HCT116 (cell line): ENCODE data around the gene DNMT3A. TPM values are rescaled to one million over a fixed set of nuclear protein-coding genes. Genes with fewer than 3 reads are reported as not detected.
A peak's percentile ranks its signal among the peaks of the same experiment; 100 is the strongest.

Experiments
- ATAC-seq: fragments of 200-7000 bp; cut with Tn5 transposase; 2 replicates; pipeline ENCODE4 v1.9.1; 2020; ENCODE audit warnings: mild to moderate bottlenecking, moderate library complexity
- BruUV-seq: library from RNA; stranded (reverse); fragments of 400-500 nt; replicated peaks from 2 replicates; lab custom pipeline; 2021; lab: Mats Ljungman, UMichigan
- CTCF ChIA-PET: fragments of 300-600 bp; sonication (Branson Sonifier 250); formaldehyde crosslinking; loops from one replicate; lab custom pipeline; 2021; ENCODE audit warnings: antibody characterized with exemption; lab: Charles Lee
- POLR2A ChIA-PET: fragments of 300-600, 350-600 bp; sonication (Branson Sonifier 250); formaldehyde crosslinking; loops from one replicate; lab custom pipeline; 2021; ENCODE audit warnings: antibody characterized with exemption; lab: Charles Lee
- RAD21 ChIA-PET, 2 experiments: fragments of 300-600 bp; sonication (Branson Sonifier 250); formaldehyde crosslinking; loops; one replicate each; lab custom pipeline; 2023; ENCODE audit warnings: low total read pairs in 2 of 2; ENCODE audit not compliant: uncharacterized antibody in 2 of 2, unreplicated experiment in 2 of 2, low non-redundant PET in 1 of 2; lab: Charles Lee
- DNase-seq: peaks from one replicate; pipeline ENCODE4 v3.0.0-alpha.2; 2010; ENCODE audit warnings: low read depth, low spot score
- H2AFZ ChIP-seq: fragments of 200-600 bp; shearing (Covaris generic), sonication (generic); 2 replicates; pipeline ENCODE4 v1.6.1; 2017; ENCODE audit warnings: low read depth, mixed run types, mixed read lengths, antibody characterized with exemption, low read length; ENCODE audit not compliant: poor library complexity, severe bottlenecking
- H3K27ac ChIP-seq: 2 replicates; pipeline ENCODE4 v1.5.1; 2012; ENCODE audit warnings: low read depth, low read length
- H3K27me3 ChIP-seq: fragments of 200-600 bp; sonication (generic); 2 replicates; pipeline ENCODE4 v1.6.1; 2016; ENCODE audit warnings: mixed run types, low read length, mixed read lengths; ENCODE audit not compliant: insufficient read depth
- H3K36me3 ChIP-seq, 2 experiments: fragments of 200-500 bp in 1 of 2; fragments of 200-600 bp in 1 of 2; sonication (Bioruptor generic) in 1 of 2; sonication (generic) in 1 of 2; 2 replicates each; pipeline versions ENCODE4 v1.5.1 to v1.6.1; 2014 to 2016; ENCODE audit warnings: low read length in 2 of 2, inconsistent platforms in 1 of 2, mixed read lengths in 1 of 2, mixed run types in 1 of 2; ENCODE audit not compliant: insufficient read depth in 2 of 2, control insufficient read depth in 1 of 2
- H3K4me1 ChIP-seq, 2 experiments: fragments of 200-600 bp in 1 of 2; sonication (generic) in 1 of 2; 2 replicates each; pipeline versions ENCODE4 v1.5.1 to v1.6.1; 2012 to 2017; ENCODE audit warnings: low read length in 2 of 2, inconsistent platforms in 1 of 2, mild to moderate bottlenecking in 1 of 2, mixed read lengths in 1 of 2, mixed run types in 1 of 2, moderate library complexity in 1 of 2; ENCODE audit not compliant: insufficient read depth in 2 of 2, control insufficient read depth in 1 of 2
- H3K4me2 ChIP-seq: fragments of 200-600 bp; sonication (generic); 2 replicates; pipeline ENCODE4 v1.6.1; 2017; ENCODE audit warnings: mixed run types, low read length, mixed read lengths
- H3K4me3 ChIP-seq, 2 experiments: fragments of 200-600 bp in 1 of 2; sonication (generic) in 1 of 2; replicated peaks in 1 of 2; 2 replicates each; pipeline ENCODE4 v1.5.1; 2011 to 2016; ENCODE audit warnings: low read length in 2 of 2, control low read depth in 1 of 2, low read depth in 1 of 2, mild to moderate bottlenecking in 1 of 2, mixed read lengths in 1 of 2, mixed run types in 1 of 2
- H3K79me2 ChIP-seq: fragments of 200-600 bp; sonication (generic); 2 replicates; pipeline ENCODE4 v1.6.1; 2017; ENCODE audit warnings: mild to moderate bottlenecking, mixed run types, low read length, moderate library complexity, mixed read lengths; ENCODE audit not compliant: insufficient read depth
- H3K9ac ChIP-seq: fragments of 200-600 bp; sonication (generic); 2 replicates; pipeline ENCODE4 v1.6.1; 2016; ENCODE audit warnings: low read length, mixed read lengths
- H3K9me2 ChIP-seq: fragments of 200-600 bp; sonication (generic), shearing (Covaris generic); 2 replicates; pipeline ENCODE4 v1.6.1; 2017; ENCODE audit warnings: mixed run types, mild to moderate bottlenecking, moderate library complexity; ENCODE audit not compliant: insufficient read depth
- H3K9me3 ChIP-seq, 2 experiments: fragments of 200-500 bp in 1 of 2; fragments of 200-600 bp in 1 of 2; sonication (Bioruptor generic) in 1 of 2; sonication (generic) in 1 of 2; 2 replicates each; pipeline ENCODE4 v1.6.1; 2014 to 2017; ENCODE audit warnings: low read length in 2 of 2, mixed read lengths in 2 of 2, inconsistent platforms in 1 of 2, low read depth in 1 of 2, mild to moderate bottlenecking in 1 of 2, mixed run types in 1 of 2, moderate library complexity in 1 of 2; ENCODE audit not compliant: control insufficient read depth in 1 of 2, insufficient read depth in 1 of 2
- H4K20me1 ChIP-seq: fragments of 200-600 bp; sonication (generic), shearing (Covaris generic); 2 replicates; pipeline ENCODE4 v1.6.1; 2017; ENCODE audit warnings: mixed run types, mild to moderate bottlenecking, moderate library complexity; ENCODE audit not compliant: insufficient read depth
- CBX3 ChIP-seq: IDR thresholded peaks from 2 replicates; pipeline ENCODE4 v1.6.1; 2012; ENCODE audit warnings: low read depth
- EZH2 ChIP-seq: fragments of 200-600 bp; sonication (generic); IDR thresholded peaks from 2 replicates; pipeline ENCODE4 v1.6.1; 2017; ENCODE audit warnings: antibody characterized with exemption, mixed run types
- FOSL1 ChIP-seq: IDR thresholded peaks from 2 replicates; pipeline ENCODE4 v1.6.1; 2012; ENCODE audit warnings: low read depth
- MAX ChIP-seq: IDR thresholded peaks from 2 replicates; pipeline ENCODE4 v1.6.1; 2012
- RAD21 ChIP-seq: IDR thresholded peaks from 2 replicates; pipeline ENCODE4 v1.6.1; 2012; ENCODE audit warnings: low read depth, mild to moderate bottlenecking
- SIN3A ChIP-seq: IDR thresholded peaks from 2 replicates; pipeline ENCODE4 v1.6.1; 2012; ENCODE audit warnings: low read depth
- SP1 ChIP-seq: IDR thresholded peaks from 2 replicates; pipeline ENCODE4 v1.6.1; 2012; ENCODE audit warnings: low read depth
- ZNF274 ChIP-seq: fragments of 200-500 bp; sonication (Bioruptor generic); IDR thresholded peaks from 2 replicates; pipeline ENCODE4 v1.6.1; 2014; ENCODE audit warnings: mild to moderate bottlenecking, low read depth, low read length, inconsistent platforms
- intact Hi-C: fragments of 100-400 bp; cut with micrococcal nuclease; formaldehyde crosslinking; loops from 2 replicates; pipeline ENCODE4 v1.10.0; 2022
- total RNA-seq: library from RNA; stranded (reverse); gene quantifications from one replicate; pipeline ENCODE4 v1.2.1, GENCODE V29; 2021; ENCODE audit not compliant: unreplicated experiment

DNMT3A gene
- total RNA-seq, 1 experiment from 2014 or later, result 14.3 TPM

- no peak for ATAC-seq
- intact Hi-C loops, result no loop called here
- Histone ChIP-seq H3K4me1 (0 out of 4 replicates have a peak, but pooled peaks cover 0 to 4% of the 10 kb centered on the region in 2 experiments), H3K9me2 (no peaks in the 10 kb centered on the region), H3K79me2 (no peaks in the 10 kb centered on the region), H3K27me3 (no peaks in the 10 kb centered on the region), H3K4me3 (no peak overlapping the region), H2AFZ (no peak overlapping the region), H3K36me3 (no peaks in the 10 kb centered on the region), H3K9ac (no peak overlapping the region), H4K20me1 (no peaks in the 10 kb centered on the region), H3K9me3 (no peaks in the 10 kb centered on the region), H3K27ac (no peak overlapping the region), H3K4me2 (no peak overlapping the region)
- DNase-seq, result no peak
- POLR2A ChIA-PET, result no interaction called here
- no TSS peak for BruUV-seq
- TF ChIP-seq SIN3A (no peak), EZH2 (no peak), RAD21 (no peak)
- RAD21 ChIA-PET, result no interaction called here
- CTCF ChIA-PET, result no interaction called here
Observed at GRCh38 chr2:25202275-25202674, 139.4 kb downstream of the DNMT3A start.

GRCh38 chr2:25201794-25202193 lies 139.9 kb downstream of the DNMT3A start:
- no peak for DNase-seq
- no peaks in the 10 kb centered on the region for H3K36me3 ChIP-seq
- peak overlapping the region; percentile 74 for H2AFZ ChIP-seq
- intact Hi-C loops, result no loop called here
- no TSS peak for BruUV-seq
- no peak overlapping the region for H3K4me3 ChIP-seq
- no peaks in the 10 kb centered on the region for H3K79me2 ChIP-seq
- RAD21 ChIA-PET, result no interaction called here
- no peak for ATAC-seq
- CTCF ChIA-PET, result interaction anchor here (1.3 kb wide), 1 partner anchor 27 kb away, joined by 3 read pairs; no protein-coding TSS in a partner anchor
- H3K27ac ChIP-seq, result no peak overlapping the region
- no peak overlapping the region for H3K4me2 ChIP-seq
- H3K9me3 ChIP-seq, result no peaks in the 10 kb centered on the region
- H4K20me1 ChIP-seq, result no peaks in the 10 kb centered on the region
- POLR2A ChIA-PET, result no interaction called here
- 0 out of 4 replicates have a peak, but pooled peaks cover 0 to 4% of the 10 kb centered on the region in 2 experiments for H3K4me1 ChIP-seq
- H3K9me2 ChIP-seq, result no peaks in the 10 kb centered on the region
- no peak overlapping the region for H3K9ac ChIP-seq
- no peaks in the 10 kb centered on the region for H3K27me3 ChIP-seq
- TF ChIP-seq EZH2 (no peak), FOSL1 (no peak), SP1 (no peak), ZNF274 (no peak), CBX3 (no peak), MAX (no peak)
